HepG2 (cell line): Measurements from ENCODE around the gene MFF.

Experiments used
- ADNP ChIP-seq: sonication (generic); formaldehyde crosslinking; IDR thresholded peaks from 2 replicates; pipeline ENCODE4 v1.4.0; 2020; ENCODE audit warnings: missing genetic modification reagents
- ARNTL ChIP-seq: sonication (generic); formaldehyde crosslinking; IDR thresholded peaks from 2 replicates; pipeline ENCODE4 v1.4.0; 2020; ENCODE audit warnings: mild to moderate bottlenecking, missing genetic modification reagents
- EZH2 ChIP-seq: conservative IDR thresholded peaks from 2 replicates; pipeline ENCODE4 v1.6.1; 2012; ENCODE audit warnings: mild to moderate bottlenecking, low read depth, low read length, moderate library complexity
- JUN ChIP-seq: sonication (generic); formaldehyde crosslinking; IDR thresholded peaks from 2 replicates; pipeline ENCODE4 v1.4.0; 2020; ENCODE audit warnings: mild to moderate bottlenecking, missing genetic modification reagents
- MAX ChIP-seq: IDR thresholded peaks from 2 replicates; pipeline ENCODE4 v1.6.1; 2012; ENCODE audit warnings: inconsistent platforms
- PHF8 ChIP-seq: sonication (generic); formaldehyde crosslinking; IDR thresholded peaks from 2 replicates; pipeline ENCODE4 v1.5.0; 2020; ENCODE audit warnings: missing genetic modification reagents
- TP53 ChIP-seq: sonication (generic); formaldehyde crosslinking; conservative IDR thresholded peaks from 2 replicates; pipeline ENCODE4 v1.4.0; 2020; ENCODE audit warnings: missing genetic modification reagents
- ZNF3 ChIP-seq: IDR thresholded peaks from 2 replicates; pipeline ENCODE4 v1.7.0; 2017; ENCODE audit warnings: inconsistent platforms
- ZNF552 ChIP-seq: sonication (generic); formaldehyde crosslinking; IDR thresholded peaks from 2 replicates; pipeline ENCODE4 v1.9.0; 2022; ENCODE audit warnings: missing genetic modification reagents, mild to moderate bottlenecking, borderline replicate concordance
- TF ChIP-seq, protein P1 (sequence below): sonication (generic); formaldehyde crosslinking; IDR thresholded peaks from 2 replicates; pipeline ENCODE4 v1.4.0; 2020; ENCODE audit warnings: missing genetic modification reagents, borderline replicate concordance
- TF ChIP-seq, protein P2 (sequence below): sonication (generic); formaldehyde crosslinking; IDR thresholded peaks from 2 replicates; pipeline ENCODE4 v1.4.0; 2020; ENCODE audit warnings: missing genetic modification reagents, borderline replicate concordance

DNA sequence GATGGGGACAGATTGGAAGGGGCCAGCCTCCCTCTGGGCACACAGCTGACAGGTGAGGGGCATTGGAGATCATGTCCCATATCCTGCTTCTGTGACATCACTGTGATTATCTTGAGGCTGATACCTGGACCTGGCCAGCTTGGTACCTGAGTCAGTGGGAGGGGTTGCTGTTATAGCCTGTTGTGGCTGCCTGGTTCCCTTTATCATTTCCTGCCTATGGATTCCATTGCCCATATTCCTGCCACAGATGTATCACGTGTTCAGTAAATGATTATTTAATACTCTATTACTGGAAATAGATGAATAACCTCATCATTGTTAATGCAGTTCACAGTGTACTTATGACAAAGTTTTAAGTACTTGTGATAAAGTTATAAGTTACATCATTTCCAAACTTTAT lies 70.5 kb downstream of the MFF start:
- TF ChIP-seq MAX (no peak), EZH2 (no peak), ARNTL (CRISPR knock-in tag) (no peak), PHF8 (CRISPR knock-in tag) (no peak), ADNP (CRISPR knock-in tag) (no peak), JUN (CRISPR knock-in tag) (no peak), ZNF552 (CRISPR knock-in tag) (no peak), ZNF3 (no peak), TP53 (CRISPR knock-in tag) (no peak)
- TF ChIP-seq, protein P1, sequence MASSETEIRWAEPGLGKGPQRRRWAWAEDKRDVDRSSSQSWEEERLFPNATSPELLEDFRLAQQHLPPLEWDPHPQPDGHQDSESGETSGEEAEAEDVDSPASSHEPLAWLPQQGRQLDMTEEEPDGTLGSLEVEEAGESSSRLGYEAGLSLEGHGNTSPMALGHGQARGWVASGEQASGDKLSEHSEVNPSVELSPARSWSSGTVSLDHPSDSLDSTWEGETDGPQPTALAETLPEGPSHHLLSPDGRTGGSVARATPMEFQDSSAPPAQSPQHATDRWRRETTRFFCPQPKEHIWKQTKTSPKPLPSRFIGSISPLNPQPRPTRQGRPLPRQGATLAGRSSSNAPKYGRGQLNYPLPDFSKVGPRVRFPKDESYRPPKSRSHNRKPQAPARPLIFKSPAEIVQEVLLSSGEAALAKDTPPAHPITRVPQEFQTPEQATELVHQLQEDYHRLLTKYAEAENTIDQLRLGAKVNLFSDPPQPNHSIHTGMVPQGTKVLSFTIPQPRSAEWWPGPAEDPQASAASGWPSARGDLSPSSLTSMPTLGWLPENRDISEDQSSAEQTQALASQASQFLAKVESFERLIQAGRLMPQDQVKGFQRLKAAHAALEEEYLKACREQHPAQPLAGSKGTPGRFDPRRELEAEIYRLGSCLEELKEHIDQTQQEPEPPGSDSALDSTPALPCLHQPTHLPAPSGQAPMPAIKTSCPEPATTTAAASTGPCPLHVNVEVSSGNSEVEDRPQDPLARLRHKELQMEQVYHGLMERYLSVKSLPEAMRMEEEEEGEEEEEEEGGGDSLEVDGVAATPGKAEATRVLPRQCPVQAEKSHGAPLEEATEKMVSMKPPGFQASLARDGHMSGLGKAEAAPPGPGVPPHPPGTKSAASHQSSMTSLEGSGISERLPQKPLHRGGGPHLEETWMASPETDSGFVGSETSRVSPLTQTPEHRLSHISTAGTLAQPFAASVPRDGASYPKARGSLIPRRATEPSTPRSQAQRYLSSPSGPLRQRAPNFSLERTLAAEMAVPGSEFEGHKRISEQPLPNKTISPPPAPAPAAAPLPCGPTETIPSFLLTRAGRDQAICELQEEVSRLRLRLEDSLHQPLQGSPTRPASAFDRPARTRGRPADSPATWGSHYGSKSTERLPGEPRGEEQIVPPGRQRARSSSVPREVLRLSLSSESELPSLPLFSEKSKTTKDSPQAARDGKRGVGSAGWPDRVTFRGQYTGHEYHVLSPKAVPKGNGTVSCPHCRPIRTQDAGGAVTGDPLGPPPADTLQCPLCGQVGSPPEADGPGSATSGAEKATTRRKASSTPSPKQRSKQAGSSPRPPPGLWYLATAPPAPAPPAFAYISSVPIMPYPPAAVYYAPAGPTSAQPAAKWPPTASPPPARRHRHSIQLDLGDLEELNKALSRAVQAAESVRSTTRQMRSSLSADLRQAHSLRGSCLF (CRISPR knock-in tag) = no peak
- TF ChIP-seq, protein P2, sequence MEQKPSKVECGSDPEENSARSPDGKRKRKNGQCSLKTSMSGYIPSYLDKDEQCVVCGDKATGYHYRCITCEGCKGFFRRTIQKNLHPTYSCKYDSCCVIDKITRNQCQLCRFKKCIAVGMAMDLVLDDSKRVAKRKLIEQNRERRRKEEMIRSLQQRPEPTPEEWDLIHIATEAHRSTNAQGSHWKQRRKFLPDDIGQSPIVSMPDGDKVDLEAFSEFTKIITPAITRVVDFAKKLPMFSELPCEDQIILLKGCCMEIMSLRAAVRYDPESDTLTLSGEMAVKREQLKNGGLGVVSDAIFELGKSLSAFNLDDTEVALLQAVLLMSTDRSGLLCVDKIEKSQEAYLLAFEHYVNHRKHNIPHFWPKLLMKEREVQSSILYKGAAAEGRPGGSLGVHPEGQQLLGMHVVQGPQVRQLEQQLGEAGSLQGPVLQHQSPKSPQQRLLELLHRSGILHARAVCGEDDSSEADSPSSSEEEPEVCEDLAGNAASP = no peak
